Measurements from ENCODE around the gene MIPEP. TPM values are rescaled to one million over a fixed set of nuclear protein-coding genes. Genes with fewer than 3 reads are reported as not detected.

Gene MIPEP
- total RNA-seq, 1 experiment from 2014 or later, result 25.4 TPM

GRCh38 chr13:23729531-23729930, 159.7 kb downstream of the MIPEP start:
- H3K27me3 ChIP-seq (replicated peaks; ENCODE audit: insufficient read depth, low read depth, low read length, poor library complexity), result no peaks in the 10 kb centered on the region
- no peaks in the 10 kb centered on the region for H3K4me1 ChIP-seq (ENCODE audit: insufficient read depth, low read length, poor library complexity, severe bottlenecking)
- CTCF ChIA-PET, result no interaction called here
- intact Hi-C loops (cut with micrococcal nuclease; ENCODE audit: unreplicated experiment), result no loop called here
- no TSS peak for BruUV-seq (replicated peaks)
- DNase-seq (ENCODE audit: low spot score), result no peak
- H3K9me3 ChIP-seq (ENCODE audit: low read depth, low read length, poor library complexity, severe bottlenecking), result no peaks in the 10 kb centered on the region
- no peak overlapping the region for H3K27ac ChIP-seq (ENCODE audit: low read depth, low read length, poor library complexity, severe bottlenecking)
- no peak overlapping the region for H3K4me3 ChIP-seq (ENCODE audit: low read depth, low read length, poor library complexity, severe bottlenecking)
- POLR2A ChIA-PET (ENCODE audit: low non-redundant PET), result no interaction called here
- TF ChIP-seq EZH2 (IDR thresholded peaks at IDR 0.05; ENCODE audit: borderline replicate concordance, low read depth, low read length, poor library complexity, severe bottlenecking), result no peak
- TF ChIP-seq CTCF (conservative IDR thresholded peaks at IDR 0.05; ENCODE audit: low read depth, low read length), result no peak
- no peaks in the 10 kb centered on the region for H3K36me3 ChIP-seq (ENCODE audit: insufficient read depth, low read length, poor library complexity, severe bottlenecking)

GRCh38 chr13:23728807-23729206, 160.4 kb downstream of the MIPEP start:
- DNase-seq (ENCODE audit: low spot score), result no peak
- Histone ChIP-seq H3K9me3 (ENCODE audit: low read depth, low read length, poor library complexity, severe bottlenecking) (no peaks in the 10 kb centered on the region), H3K27me3 (replicated peaks; ENCODE audit: insufficient read depth, low read depth, low read length, poor library complexity) (no peaks in the 10 kb centered on the region), H3K4me1 (ENCODE audit: insufficient read depth, low read length, poor library complexity, severe bottlenecking) (no peaks in the 10 kb centered on the region), H3K4me3 (ENCODE audit: low read depth, low read length, poor library complexity, severe bottlenecking) (no peak overlapping the region), H3K27ac (ENCODE audit: low read depth, low read length, poor library complexity, severe bottlenecking) (no peak overlapping the region), H3K36me3 (ENCODE audit: insufficient read depth, low read length, poor library complexity, severe bottlenecking) (no peaks in the 10 kb centered on the region)
- ChIA-PET POLR2A (ENCODE audit: low non-redundant PET) (no interaction called here), CTCF (no interaction called here)
- TF ChIP-seq CTCF (conservative IDR thresholded peaks at IDR 0.05; ENCODE audit: low read depth, low read length) (no peak), EZH2 (IDR thresholded peaks at IDR 0.05; ENCODE audit: borderline replicate concordance, low read depth, low read length, poor library complexity, severe bottlenecking) (no peak)
- BruUV-seq (replicated peaks), result no TSS peak
- intact Hi-C loops (cut with micrococcal nuclease; ENCODE audit: unreplicated experiment), result no loop called here

GRCh38 chr13:23725922-23726321, 163.3 kb downstream of the MIPEP start:
- H3K36me3 ChIP-seq (ENCODE audit: insufficient read depth, low read length, poor library complexity, severe bottlenecking), result no peaks in the 10 kb centered on the region
- TF ChIP-seq CTCF (conservative IDR thresholded peaks at IDR 0.05; ENCODE audit: low read depth, low read length) (no peak), EZH2 (IDR thresholded peaks at IDR 0.05; ENCODE audit: borderline replicate concordance, low read depth, low read length, poor library complexity, severe bottlenecking) (no peak)
- no peaks in the 10 kb centered on the region for H3K4me1 ChIP-seq (ENCODE audit: insufficient read depth, low read length, poor library complexity, severe bottlenecking)
- H3K27me3 ChIP-seq (replicated peaks; ENCODE audit: insufficient read depth, low read depth, low read length, poor library complexity), result no peaks in the 10 kb centered on the region
- no TSS peak for BruUV-seq (replicated peaks)
- ChIA-PET CTCF (no interaction called here), POLR2A (ENCODE audit: low non-redundant PET) (no interaction called here)
- no peak for DNase-seq (ENCODE audit: low spot score)
- H3K4me3 ChIP-seq (ENCODE audit: low read depth, low read length, poor library complexity, severe bottlenecking), result no peak overlapping the region
- H3K27ac ChIP-seq (ENCODE audit: low read depth, low read length, poor library complexity, severe bottlenecking), result no peak overlapping the region
- H3K9me3 ChIP-seq (ENCODE audit: low read depth, low read length, poor library complexity, severe bottlenecking), result no peaks in the 10 kb centered on the region
- intact Hi-C loops (cut with micrococcal nuclease; ENCODE audit: unreplicated experiment), result no loop called here
